ENCODE measurements around the gene UGDH.
"Not testable (repeated sequence)": the region's sequence is repeated elsewhere in the genome, so short reads cannot be mapped to it uniquely, and the experiment has no call there.

Gene UGDH

GRCh38 chr4:39555472-39555871 lies 28.2 kb upstream of the UGDH start:
- H3K4me3 ChIP-seq (replicated peaks; ENCODE audit: low read depth, low read length): no peak overlapping the region
- no peaks in the 10 kb centered on the region for H3K36me3 ChIP-seq (ENCODE audit: control insufficient read depth, insufficient read depth, low read length)
- no peak for DNase-seq (ENCODE audit: extremely low read depth, insufficient read length)
- TF ChIP-seq CTCF (IDR thresholded peaks at IDR 0.05; ENCODE audit: insufficient read depth, low read length, poor library complexity, severe bottlenecking): no peak
- no peaks in the 10 kb centered on the region for H3K27me3 ChIP-seq (replicated peaks; ENCODE audit: control insufficient read depth, insufficient read depth, low read length)

GRCh38 chr4:39548425-39549067 lies 21.3 kb upstream of the UGDH start:
- TF ChIP-seq CTCF (IDR thresholded peaks at IDR 0.05; ENCODE audit: insufficient read depth, low read length, poor library complexity, severe bottlenecking): no peak
- H3K4me3 ChIP-seq (replicated peaks; ENCODE audit: low read depth, low read length): no peak overlapping the region
- H3K27me3 ChIP-seq (replicated peaks; ENCODE audit: control insufficient read depth, insufficient read depth, low read length): no peaks in the 10 kb centered on the region
- H3K36me3 ChIP-seq (ENCODE audit: control insufficient read depth, insufficient read depth, low read length): no peaks in the 10 kb centered on the region
- no peak for DNase-seq (ENCODE audit: extremely low read depth, insufficient read length)

- Histone ChIP-seq H3K27me3 (replicated peaks; ENCODE audit: control insufficient read depth, insufficient read depth, low read length) (no peaks in the 10 kb centered on the region), H3K36me3 (ENCODE audit: control insufficient read depth, insufficient read depth, low read length) (peaks cover 1% of the 10 kb centered on the region; the same call in 1 of the 2 replicates), H3K4me3 (replicated peaks; ENCODE audit: low read depth, low read length) (no peak overlapping the region)
- DNase-seq (ENCODE audit: extremely low read depth, insufficient read length): no peak
- TF ChIP-seq CTCF (IDR thresholded peaks at IDR 0.05; ENCODE audit: insufficient read depth, low read length, poor library complexity, severe bottlenecking): no peak
These were observed 17.5 kb upstream of the UGDH start for GRCh38 chr4:39544580-39545315.

GRCh38 chr4:39544080-39544479 lies 16.8 kb upstream of the UGDH start:
- not testable (repeated sequence) for DNase-seq (ENCODE audit: extremely low read depth, insufficient read length); H3K4me3 ChIP-seq (replicated peaks; ENCODE audit: low read depth, low read length); H3K36me3 ChIP-seq (ENCODE audit: control insufficient read depth, insufficient read depth, low read length); H3K27me3 ChIP-seq (replicated peaks; ENCODE audit: control insufficient read depth, insufficient read depth, low read length)

GRCh38 chr4:39543034-39543433 lies 15.8 kb upstream of the UGDH start:
- Histone ChIP-seq H3K36me3 (ENCODE audit: control insufficient read depth, insufficient read depth, low read length) (peaks cover 1% of the 10 kb centered on the region; the same call in 1 of the 2 replicates), H3K27me3 (replicated peaks; ENCODE audit: control insufficient read depth, insufficient read depth, low read length) (no peaks in the 10 kb centered on the region), H3K4me3 (replicated peaks; ENCODE audit: low read depth, low read length) (no peak overlapping the region)
- no peak for DNase-seq (ENCODE audit: extremely low read depth, insufficient read length)
- TF ChIP-seq CTCF (IDR thresholded peaks at IDR 0.05; ENCODE audit: insufficient read depth, low read length, poor library complexity, severe bottlenecking): no peak

- no peak for DNase-seq (ENCODE audit: extremely low read depth, insufficient read length)
- peaks cover 1% of the 10 kb centered on the region; the same call in 1 of the 2 replicates for H3K36me3 ChIP-seq (ENCODE audit: control insufficient read depth, insufficient read depth, low read length)
- no peak for TF ChIP-seq CTCF (IDR thresholded peaks at IDR 0.05; ENCODE audit: insufficient read depth, low read length, poor library complexity, severe bottlenecking)
These were observed 15.4 kb upstream of the UGDH start for GRCh38 chr4:39542611-39543012.

More at GRCh38 chr4:39542611-39543012, 15.4 kb upstream of the UGDH start:
- no peaks in the 10 kb centered on the region for H3K27me3 ChIP-seq (replicated peaks; ENCODE audit: control insufficient read depth, insufficient read depth, low read length)
- no peak overlapping the region for H3K4me3 ChIP-seq (replicated peaks; ENCODE audit: low read depth, low read length)
